Body of pancreas (tissue), 4 donors: ENCODE measurements around the gene PPP4R1.

Source experiments
- POLR2A ChIP-seq, 3 donors: fragments of 450-650 bp; IDR thresholded peaks; one replicate each; pipeline ENCODE4 v1.6.1; 2016; ENCODE audit warnings: antibody characterized with exemption in 3 of 3, mild to moderate bottlenecking in 2 of 3
- TF ChIP-seq, protein P1 (sequence below), 7 experiments: fragments of 450-650 bp in 4 of 7; fragments of 200-600 bp in 3 of 7; sonication (generic) in 3 of 7; IDR thresholded peaks; one replicate each; pipeline ENCODE4 v1.5.1; 2016 to 2019; ENCODE audit warnings: antibody characterized with exemption in 7 of 7

DNA sequence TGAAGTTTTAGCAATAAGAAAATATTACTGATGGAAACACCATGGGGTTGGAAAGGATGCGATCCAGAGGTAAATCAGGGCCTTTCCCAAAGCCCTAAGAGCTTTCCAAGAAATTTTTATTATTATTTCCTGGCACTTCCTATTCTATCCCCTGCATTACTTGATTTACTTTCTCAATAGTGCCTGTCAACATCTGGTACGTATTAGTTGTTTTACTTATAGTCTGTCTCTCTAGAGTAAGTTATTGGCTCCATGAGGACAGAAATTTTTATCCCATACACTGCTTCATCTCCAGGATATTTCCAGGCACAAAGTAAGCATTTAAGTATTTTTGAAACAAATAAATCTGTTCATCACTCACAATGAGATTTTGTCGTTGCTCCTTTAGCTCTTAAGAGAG is 18.1 kb downstream of the PPP4R1 start:
- TF ChIP-seq, protein P1, sequence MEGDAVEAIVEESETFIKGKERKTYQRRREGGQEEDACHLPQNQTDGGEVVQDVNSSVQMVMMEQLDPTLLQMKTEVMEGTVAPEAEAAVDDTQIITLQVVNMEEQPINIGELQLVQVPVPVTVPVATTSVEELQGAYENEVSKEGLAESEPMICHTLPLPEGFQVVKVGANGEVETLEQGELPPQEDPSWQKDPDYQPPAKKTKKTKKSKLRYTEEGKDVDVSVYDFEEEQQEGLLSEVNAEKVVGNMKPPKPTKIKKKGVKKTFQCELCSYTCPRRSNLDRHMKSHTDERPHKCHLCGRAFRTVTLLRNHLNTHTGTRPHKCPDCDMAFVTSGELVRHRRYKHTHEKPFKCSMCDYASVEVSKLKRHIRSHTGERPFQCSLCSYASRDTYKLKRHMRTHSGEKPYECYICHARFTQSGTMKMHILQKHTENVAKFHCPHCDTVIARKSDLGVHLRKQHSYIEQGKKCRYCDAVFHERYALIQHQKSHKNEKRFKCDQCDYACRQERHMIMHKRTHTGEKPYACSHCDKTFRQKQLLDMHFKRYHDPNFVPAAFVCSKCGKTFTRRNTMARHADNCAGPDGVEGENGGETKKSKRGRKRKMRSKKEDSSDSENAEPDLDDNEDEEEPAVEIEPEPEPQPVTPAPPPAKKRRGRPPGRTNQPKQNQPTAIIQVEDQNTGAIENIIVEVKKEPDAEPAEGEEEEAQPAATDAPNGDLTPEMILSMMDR (IDR thresholded peaks at IDR 0.05): no peak
- no peak for TF ChIP-seq POLR2A (IDR thresholded peaks at IDR 0.05)
